GM19023 (cell line): ENCODE measurements around the gene LOXL3.

Source experiments
- ATAC-seq: cut with Tn5 transposase; IDR thresholded peaks from one replicate; pipeline ENCODE4 v1.9.1; 2021; ENCODE audit warnings: mild to moderate bottlenecking, moderate library complexity; ENCODE audit not compliant: unreplicated experiment

The LOXL3 gene

DNA sequence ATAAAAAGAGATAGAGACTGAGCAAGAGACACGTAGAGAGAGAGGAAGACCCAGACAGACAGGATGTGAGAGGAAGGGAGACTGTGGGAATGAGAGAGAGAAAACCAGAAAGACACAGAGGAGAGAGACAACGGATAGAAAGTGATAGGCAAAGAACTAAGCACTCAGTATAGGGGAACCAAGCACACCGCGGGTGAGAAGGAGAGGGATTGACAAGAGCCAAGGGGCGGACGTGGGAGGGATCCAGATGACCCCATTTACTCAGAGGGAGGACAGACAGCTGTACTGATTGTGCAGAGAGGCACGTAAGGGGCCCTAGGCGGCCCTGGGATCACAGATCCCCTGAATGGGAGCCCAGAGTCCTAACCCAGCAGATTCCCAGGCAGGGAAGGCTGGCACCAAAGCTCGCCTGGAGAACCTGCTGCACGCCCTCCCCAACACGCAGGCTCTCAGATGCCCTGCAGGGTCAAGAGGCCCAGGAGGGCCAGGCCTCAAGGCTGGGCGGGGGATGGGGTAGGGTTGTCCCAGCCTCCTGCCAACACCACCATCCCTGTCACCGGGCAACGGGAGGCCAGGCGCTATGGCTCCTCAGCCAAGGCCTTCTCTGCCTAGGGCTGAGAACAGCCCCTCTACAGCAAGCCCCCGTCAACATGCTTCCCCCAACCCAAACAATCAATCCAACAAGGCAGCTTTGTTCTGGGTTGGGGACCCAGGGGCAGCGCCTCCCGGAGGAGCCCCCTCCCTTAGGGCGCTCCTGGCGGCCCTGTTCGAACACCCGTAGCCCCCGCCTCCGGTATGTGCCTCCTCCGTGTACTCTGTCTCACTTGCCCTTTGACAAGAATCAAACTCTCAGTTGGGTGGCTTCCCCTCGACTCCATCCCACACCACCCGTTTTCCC lies 579 bp downstream of the LOXL3 start:
- ATAC-seq: no peak

DNA sequence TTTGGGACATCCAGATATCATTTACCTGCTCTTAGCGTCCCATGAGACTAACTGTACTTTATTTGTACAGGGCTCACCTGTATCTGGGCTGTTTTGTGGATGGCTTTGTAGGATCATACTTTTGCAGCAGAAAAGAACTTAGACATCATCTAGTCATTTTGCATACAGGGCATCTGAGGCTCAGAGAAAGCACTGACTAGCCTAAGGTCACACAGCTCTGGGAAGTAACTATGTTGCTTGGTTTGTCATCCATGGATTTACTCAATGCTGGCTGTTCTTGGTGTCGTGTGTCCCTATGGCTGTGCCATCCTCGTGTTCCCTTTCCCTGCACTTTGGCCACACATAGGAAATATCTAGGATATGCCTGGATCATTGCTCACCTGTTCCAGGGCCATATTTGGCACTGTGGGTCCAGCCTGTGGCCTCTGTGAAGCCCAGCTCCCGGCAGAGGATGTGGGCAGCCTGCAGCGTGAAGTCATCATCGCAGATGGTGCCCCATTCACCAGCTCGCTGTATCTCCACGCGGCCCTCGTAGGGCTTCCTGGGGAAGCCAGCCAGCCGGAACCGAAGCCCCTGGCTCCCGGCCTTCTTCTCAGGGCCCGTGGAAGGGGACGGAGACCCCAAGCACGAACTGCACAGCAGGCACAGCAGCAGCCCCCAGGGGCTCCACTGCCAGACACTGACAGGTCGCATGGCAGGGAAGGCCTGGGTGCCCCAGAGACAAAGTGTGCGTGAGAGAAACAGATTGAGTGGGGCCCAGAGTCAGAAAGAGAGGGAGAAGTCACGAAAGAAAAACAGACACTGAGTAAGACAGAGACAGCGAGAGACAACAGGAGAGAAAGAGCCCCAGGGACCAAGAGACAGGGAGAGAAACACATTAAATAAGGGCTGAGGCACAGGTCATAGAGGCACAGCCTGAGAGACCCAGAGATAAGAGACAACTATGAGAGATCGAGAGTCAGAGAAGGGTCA lies 1.5 kb downstream of the LOXL3 start:
- ATAC-seq: no peak

DNA sequence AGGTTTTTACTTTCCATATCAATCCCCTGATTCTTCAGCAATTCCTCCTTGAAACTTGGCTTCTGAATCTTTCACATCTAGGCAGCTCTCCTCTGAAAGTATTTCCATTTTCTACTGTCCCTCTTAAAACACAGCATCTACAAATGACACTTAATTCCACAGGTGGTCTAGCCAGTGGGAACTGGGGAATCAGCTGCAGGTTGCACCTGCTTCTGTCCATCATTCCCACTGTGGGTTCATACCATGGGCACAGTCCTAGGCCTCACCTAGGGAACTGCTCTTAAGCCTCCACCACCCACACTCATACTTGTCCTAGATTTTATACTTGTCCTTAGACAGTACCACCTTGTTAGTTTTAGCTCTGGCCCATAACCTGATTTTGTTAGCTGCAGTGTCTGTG lies 2.2 kb downstream of the LOXL3 start:
- ATAC-seq: no peak

GRCh38 chr2:74550231-74550630 lies 3.5 kb downstream of the LOXL3 start:
- no peak for ATAC-seq

DNA sequence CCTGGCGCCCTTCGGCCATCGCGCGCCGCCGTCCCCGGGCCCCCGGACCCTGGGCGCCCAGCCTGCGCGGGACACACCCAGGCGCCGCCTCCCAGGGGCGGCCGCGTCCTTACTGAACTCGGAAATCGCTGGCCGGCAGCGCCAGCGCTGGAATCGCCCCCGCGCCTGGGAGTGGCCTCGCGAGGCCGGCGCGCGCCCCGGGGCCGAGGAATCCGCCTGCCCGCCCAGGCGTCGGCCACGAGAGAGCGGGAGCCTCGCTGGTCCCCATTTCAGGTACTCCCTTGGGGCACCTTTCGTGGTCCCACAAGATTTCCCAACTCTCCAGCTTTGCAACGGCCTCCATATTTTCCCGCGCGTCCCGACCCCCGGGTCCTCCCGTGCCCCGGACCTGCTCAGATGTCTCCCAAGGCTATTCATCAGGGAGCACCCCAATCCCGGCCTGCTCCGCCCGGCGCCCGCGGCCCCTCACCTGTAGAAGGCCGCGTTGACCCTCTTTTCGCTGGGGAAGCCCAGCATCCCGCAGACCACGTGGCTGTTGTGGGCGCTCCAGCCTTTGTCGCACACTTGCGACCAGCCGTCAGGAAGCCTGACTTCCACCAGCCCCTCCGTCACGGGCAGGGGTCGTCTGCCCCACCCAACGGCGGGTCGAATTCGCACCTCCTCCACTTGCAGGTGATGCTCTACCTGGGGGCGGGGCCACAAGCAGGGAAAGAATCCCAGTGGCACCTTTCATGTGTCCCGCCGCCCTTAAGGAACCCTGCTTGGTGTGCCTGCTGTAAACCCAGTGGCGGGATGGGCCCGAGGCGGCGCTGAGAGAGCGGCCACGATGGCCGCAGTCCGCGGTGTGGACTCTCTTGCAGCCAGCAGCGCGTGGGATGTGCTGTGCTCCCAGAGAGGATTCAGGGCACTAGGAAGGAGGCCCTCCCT lies 4.6 kb downstream of the LOXL3 start:
- ATAC-seq: peak; percentile 38

- ATAC-seq: no peak
Measured at GRCh38 chr2:74548285-74548899, 5.3 kb downstream of the LOXL3 start.

GRCh38 chr2:74546004-74546403 lies 7.7 kb downstream of the LOXL3 start:
- ATAC-seq: no peak

DNA sequence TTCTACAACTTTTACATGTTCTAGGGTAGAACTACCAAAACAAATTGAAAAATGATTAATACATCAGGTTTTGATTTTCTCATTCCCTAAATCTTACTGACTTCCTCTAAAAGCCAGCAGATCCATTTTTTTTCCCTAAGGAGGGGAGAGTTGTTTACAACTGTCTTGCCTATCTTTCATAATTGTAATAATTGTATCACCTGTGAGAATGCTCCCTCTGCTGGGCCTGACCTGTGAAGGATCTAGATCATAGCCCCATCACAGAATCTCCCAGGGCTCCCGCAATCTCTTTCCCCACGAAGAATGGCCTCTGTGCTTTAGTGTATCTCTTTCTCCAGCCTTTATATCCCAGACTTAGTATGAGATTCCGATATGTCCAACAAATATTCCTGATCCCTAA lies 9.1 kb downstream of the LOXL3 start:
- no peak for ATAC-seq

- no peak for ATAC-seq
Measured at GRCh38 chr2:74542978-74543377, 10.8 kb downstream of the LOXL3 start.

DNA sequence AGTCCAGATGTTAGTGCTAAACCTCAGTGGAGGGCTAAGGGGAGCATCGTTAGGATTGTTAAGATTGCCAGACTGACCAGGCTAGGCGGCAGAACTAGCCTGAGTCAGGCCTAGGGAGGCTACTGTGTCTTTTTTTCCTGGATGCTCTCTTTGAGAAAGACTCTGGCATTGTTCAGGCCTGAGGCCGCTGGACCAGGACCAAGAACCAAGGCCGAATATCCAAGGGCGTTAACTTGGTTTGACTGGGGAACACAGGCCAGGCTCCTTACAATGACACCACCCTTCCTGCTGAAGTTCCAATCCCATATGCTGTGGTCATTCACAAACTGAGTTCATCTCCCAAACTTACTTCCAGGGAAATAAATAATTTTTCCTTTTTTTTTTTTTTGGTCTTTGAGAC lies 13.5 kb downstream of the LOXL3 start:
- no peak for ATAC-seq

DNA sequence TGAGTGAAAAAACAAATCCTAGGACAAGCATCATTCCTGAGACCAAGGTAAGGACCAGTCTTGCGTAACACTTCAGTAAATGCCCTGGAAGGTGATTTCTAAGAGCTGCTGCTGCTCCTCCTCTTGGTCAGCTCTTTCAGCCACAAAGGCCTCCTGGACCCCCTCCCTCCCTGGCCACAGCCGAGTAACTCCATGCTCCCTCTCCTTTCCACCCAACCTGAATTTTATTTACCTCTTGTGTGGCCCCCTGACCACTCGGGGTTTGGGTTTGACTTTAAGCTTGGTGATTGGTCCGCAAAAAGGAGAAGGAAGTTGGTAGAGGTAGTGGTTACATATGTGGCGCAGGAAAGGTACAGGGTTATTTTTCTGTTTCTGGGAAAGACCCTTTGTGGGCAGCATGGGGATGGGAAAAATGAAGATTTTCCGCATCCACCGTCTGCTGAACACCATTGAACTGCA lies 14.8 kb downstream of the LOXL3 start:
- ATAC-seq: peak; percentile 49

- ATAC-seq: no peak
Measured at GRCh38 chr2:74537140-74537539, 16.6 kb downstream of the LOXL3 start.

- ATAC-seq: no peak
Measured at GRCh38 chr2:74536166-74536950, 17.4 kb downstream of the LOXL3 start.

GRCh38 chr2:74535440-74535965 lies 18.2 kb downstream of the LOXL3 start:
- ATAC-seq: no peak

GRCh38 chr2:74534411-74534810 lies 19.3 kb downstream of the LOXL3 start:
- no peak for ATAC-seq

- no peak for ATAC-seq
Measured at GRCh38 chr2:74533464-74533863, 20.3 kb downstream of the LOXL3 start.

- ATAC-seq: no peak
Measured at GRCh38 chr2:74532222-74532621, 21.5 kb downstream of the LOXL3 start.

DNA sequence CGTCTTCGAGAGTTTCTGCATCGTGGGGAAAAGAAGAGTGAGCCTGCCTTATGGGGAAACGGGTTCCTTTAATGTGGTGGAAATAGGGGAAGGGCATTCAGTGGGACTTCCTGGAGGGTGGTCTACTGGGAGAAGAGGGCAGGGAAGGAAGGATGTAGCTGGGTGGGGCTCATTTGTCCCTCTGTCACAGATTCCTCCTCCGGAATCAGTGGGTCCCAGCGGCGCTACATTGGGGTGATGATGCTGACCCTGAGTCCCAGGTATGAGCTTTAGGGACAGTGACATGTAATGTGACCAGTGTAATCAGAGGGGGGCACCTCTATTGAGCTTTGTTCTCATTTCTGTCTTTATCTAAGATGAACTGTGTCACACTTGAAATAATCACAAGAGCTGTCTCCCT lies 22.1 kb downstream of the LOXL3 start:
- ATAC-seq: no peak
